HG02763 (cell line): ENCODE results near the gene SLC24A3.

ENCODE experiments used
- ATAC-seq: cut with Tn5 transposase; IDR thresholded peaks from one replicate; pipeline ENCODE4 v1.9.1; 2021; ENCODE audit warnings: mild to moderate bottlenecking, moderate library complexity; ENCODE audit not compliant: unreplicated experiment

SLC24A3 gene

GRCh38 chr20:19269737-19270340 is 57.4 kb downstream of the SLC24A3 start:
- no peak for ATAC-seq

- ATAC-seq: no peak
Observed at GRCh38 chr20:19271879-19272651, 59.6 kb downstream of the SLC24A3 start.

GRCh38 chr20:19272976-19273654 is 60.7 kb downstream of the SLC24A3 start:
- no peak for ATAC-seq

- ATAC-seq: no peak
Observed at GRCh38 chr20:19274001-19274400, 61.6 kb downstream of the SLC24A3 start.

GRCh38 chr20:19274412-19275015 is 62.1 kb downstream of the SLC24A3 start:
- no peak for ATAC-seq

GRCh38 chr20:19275038-19275629 is 62.7 kb downstream of the SLC24A3 start:
- ATAC-seq: no peak

- no peak for ATAC-seq
Observed at GRCh38 chr20:19275630-19276071, 63.2 kb downstream of the SLC24A3 start.

- no peak for ATAC-seq
Observed at GRCh38 chr20:19277381-19277780, 64.9 kb downstream of the SLC24A3 start.

- no peak for ATAC-seq
Observed at GRCh38 chr20:19283490-19284025, 71.1 kb downstream of the SLC24A3 start.

- ATAC-seq: no peak
Observed at GRCh38 chr20:19284400-19285178, 72.1 kb downstream of the SLC24A3 start.

GRCh38 chr20:19285436-19285835 is 73.0 kb downstream of the SLC24A3 start:
- no peak for ATAC-seq

GRCh38 chr20:19288061-19288460 is 75.6 kb downstream of the SLC24A3 start:
- ATAC-seq: no peak

- ATAC-seq: no peak
Observed at GRCh38 chr20:19288636-19289035, 76.2 kb downstream of the SLC24A3 start.

- no peak for ATAC-seq
Observed at GRCh38 chr20:19289451-19289850, 77.0 kb downstream of the SLC24A3 start.

- ATAC-seq: no peak
Observed at GRCh38 chr20:19291024-19291817, 78.8 kb downstream of the SLC24A3 start.

- ATAC-seq: no peak
Observed at GRCh38 chr20:19291818-19292132, 79.3 kb downstream of the SLC24A3 start.

- no peak for ATAC-seq
Observed at GRCh38 chr20:19292254-19292653, 79.8 kb downstream of the SLC24A3 start.

GRCh38 chr20:19295076-19295475 is 82.6 kb downstream of the SLC24A3 start:
- no peak for ATAC-seq

GRCh38 chr20:19298652-19299051 is 86.2 kb downstream of the SLC24A3 start:
- ATAC-seq: no peak
